Measurements from ENCODE around the gene DGKH.
"Not testable (repeated sequence)": the region's sequence is repeated elsewhere in the genome, so short reads cannot be mapped to it uniquely, and the experiment has no call there.

The DGKH gene

DNA sequence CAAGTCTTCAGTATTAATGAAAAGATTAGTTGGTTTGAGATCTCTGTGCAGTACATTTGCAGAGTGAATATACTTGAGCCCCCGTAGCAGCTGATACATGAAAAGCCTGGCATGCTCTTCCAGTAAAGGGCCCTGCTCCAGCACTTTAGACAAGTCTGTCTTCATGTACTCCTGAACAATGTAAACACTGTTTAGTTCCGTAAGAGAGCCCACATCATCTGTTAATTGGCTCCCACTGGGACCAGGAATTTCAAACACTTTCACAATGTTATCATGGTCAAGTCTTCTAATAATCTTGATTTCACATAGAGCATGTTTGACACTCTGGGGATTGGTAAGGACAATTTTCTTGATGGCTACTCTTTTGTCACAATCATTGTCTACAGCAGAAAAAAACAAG is 22.2 kb downstream of the DGKH start:
- H3K9me3 ChIP-seq (ENCODE audit: control extremely low read depth in 1 of 5, control insufficient read depth in 4 of 5, insufficient read depth in 2 of 5, low read depth in 1 of 5, low read length in 4 of 5); DNase-seq; H3K4me1 ChIP-seq (ENCODE audit: control extremely low read depth in 1 of 4, control insufficient read depth in 4 of 4, insufficient read depth in 4 of 4, low read length in 3 of 4); POLR2A ChIA-PET; H3K4me3 ChIP-seq (ENCODE audit: control insufficient read depth in 1 of 7, extremely low read depth in 1 of 7, insufficient read depth in 4 of 7, low read depth in 2 of 7, low read length in 6 of 7); H3K27ac ChIP-seq (ENCODE audit: insufficient read depth in 1 of 2, low read depth in 1 of 2, low read length in 2 of 2, poor library complexity in 1 of 2, severe bottlenecking in 2 of 2); CTCF ChIA-PET; H3K27me3 ChIP-seq (replicated peaks in 2 of 5; ENCODE audit: control insufficient read depth in 4 of 5, insufficient read depth in 5 of 5, low read length in 4 of 5); H3K36me3 ChIP-seq (ENCODE audit: control insufficient read depth in 4 of 4, insufficient read depth in 4 of 4, low read length in 3 of 4): not testable (repeated sequence)
- 100% methylated on average over 2 of the region's 2 CpGs for WGBS (ENCODE audit: insufficient coverage)

- H3K4me1 ChIP-seq (ENCODE audit: control extremely low read depth in 1 of 4, control insufficient read depth in 4 of 4, insufficient read depth in 4 of 4, low read length in 3 of 4); H3K9me3 ChIP-seq (ENCODE audit: control extremely low read depth in 1 of 5, control insufficient read depth in 4 of 5, insufficient read depth in 2 of 5, low read depth in 1 of 5, low read length in 4 of 5); H3K27ac ChIP-seq (ENCODE audit: insufficient read depth in 1 of 2, low read depth in 1 of 2, low read length in 2 of 2, poor library complexity in 1 of 2, severe bottlenecking in 2 of 2); POLR2A ChIA-PET; H3K27me3 ChIP-seq (replicated peaks in 2 of 5; ENCODE audit: control insufficient read depth in 4 of 5, insufficient read depth in 5 of 5, low read length in 4 of 5); H3K36me3 ChIP-seq (ENCODE audit: control insufficient read depth in 4 of 4, insufficient read depth in 4 of 4, low read length in 3 of 4); H3K4me3 ChIP-seq (ENCODE audit: control insufficient read depth in 1 of 7, extremely low read depth in 1 of 7, insufficient read depth in 4 of 7, low read depth in 2 of 7, low read length in 6 of 7): not testable (repeated sequence)
- peak in 1 of 3 donors; percentile 14 for DNase-seq
- WGBS (ENCODE audit: insufficient coverage) = 100% methylated on average over 3 of the region's 4 CpGs
- CTCF ChIA-PET = interaction anchor here (0.6 to 1.0 kb wide), 3 partner anchors 8 to 194 kb away, joined by 3 read pairs; no protein-coding TSS in a partner anchor
These were observed 22.7 kb downstream of the DGKH start for GRCh38 chr13:42071179-42071578.

GRCh38 chr13:42071672-42072419 is 23.4 kb downstream of the DGKH start:
- POLR2A ChIA-PET = no interaction called here
- CTCF ChIA-PET = interaction anchor here (0.6 to 1.0 kb wide), 3 partner anchors 9 to 194 kb away, joined by 3 read pairs; no protein-coding TSS in a partner anchor
- Histone ChIP-seq H3K27ac (ENCODE audit: insufficient read depth in 1 of 2, low read depth in 1 of 2, low read length in 2 of 2, poor library complexity in 1 of 2, severe bottlenecking in 2 of 2) (no peak overlapping the region), H3K36me3 (ENCODE audit: control insufficient read depth in 4 of 4, insufficient read depth in 4 of 4, low read length in 3 of 4) (no peaks in the 10 kb centered on the region), H3K9me3 (ENCODE audit: control extremely low read depth in 1 of 5, control insufficient read depth in 4 of 5, insufficient read depth in 2 of 5, low read depth in 1 of 5, low read length in 4 of 5) (no peaks in the 10 kb centered on the region), H3K4me3 (ENCODE audit: control insufficient read depth in 1 of 7, extremely low read depth in 1 of 7, insufficient read depth in 4 of 7, low read depth in 2 of 7, low read length in 6 of 7) (no peak overlapping the region), H3K27me3 (replicated peaks in 2 of 5; ENCODE audit: control insufficient read depth in 4 of 5, insufficient read depth in 5 of 5, low read length in 4 of 5) (no peaks in the 10 kb centered on the region), H3K4me1 (ENCODE audit: control extremely low read depth in 1 of 4, control insufficient read depth in 4 of 4, insufficient read depth in 4 of 4, low read length in 3 of 4) (peaks cover 0 to 5% (median 0%) of the 10 kb centered on the region in 4 experiments)
- peak; percentile 37 to 85 (median 73) for DNase-seq
- WGBS (ENCODE audit: insufficient coverage) = 29% methylated on average over 1 of the region's 12 CpGs

DNA sequence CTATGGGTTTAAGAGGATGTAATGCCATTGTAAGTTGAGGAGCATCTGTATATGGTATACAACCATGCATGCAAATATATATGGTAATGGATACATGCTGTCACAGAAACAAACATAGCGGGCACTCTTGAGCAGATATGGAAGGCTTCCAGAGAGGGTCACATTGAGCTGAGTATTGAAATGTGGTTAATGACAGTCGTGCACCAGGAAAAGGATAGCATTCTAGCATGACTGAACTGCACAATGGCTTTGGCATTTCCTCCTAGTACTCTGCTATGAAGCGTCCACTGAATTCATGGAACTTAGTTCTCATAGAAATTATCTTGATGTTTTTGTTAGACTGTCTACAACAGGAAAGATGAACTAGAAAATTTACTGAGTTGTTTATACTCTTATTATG is 25.2 kb downstream of the DGKH start:
- ChIA-PET CTCF (interaction anchor here (0.9 to 1.5 kb wide), 2 partner anchors 11 to 35 kb away, joined by 3 read pairs; no protein-coding TSS in a partner anchor), POLR2A (no interaction called here)
- no peak overlapping the region for H3K27ac ChIP-seq (ENCODE audit: insufficient read depth in 1 of 2, low read depth in 1 of 2, low read length in 2 of 2, poor library complexity in 1 of 2, severe bottlenecking in 2 of 2)
- DNase-seq = no peak
- H3K27me3 ChIP-seq (replicated peaks in 2 of 5; ENCODE audit: control insufficient read depth in 4 of 5, insufficient read depth in 5 of 5, low read length in 4 of 5) = no peaks in the 10 kb centered on the region
- peaks cover 0 to 5% (median 0%) of the 10 kb centered on the region in 4 experiments for H3K4me1 ChIP-seq (ENCODE audit: control extremely low read depth in 1 of 4, control insufficient read depth in 4 of 4, insufficient read depth in 4 of 4, low read length in 3 of 4)
- no peaks in the 10 kb centered on the region for H3K36me3 ChIP-seq (ENCODE audit: control insufficient read depth in 4 of 4, insufficient read depth in 4 of 4, low read length in 3 of 4)
- WGBS (ENCODE audit: insufficient coverage) = 100% methylated on average over 2 of the region's 3 CpGs
- H3K4me3 ChIP-seq (ENCODE audit: control insufficient read depth in 1 of 7, extremely low read depth in 1 of 7, insufficient read depth in 4 of 7, low read depth in 2 of 7, low read length in 6 of 7) = no peak overlapping the region
- no peaks in the 10 kb centered on the region for H3K9me3 ChIP-seq (ENCODE audit: control extremely low read depth in 1 of 5, control insufficient read depth in 4 of 5, insufficient read depth in 2 of 5, low read depth in 1 of 5, low read length in 4 of 5)

DNA sequence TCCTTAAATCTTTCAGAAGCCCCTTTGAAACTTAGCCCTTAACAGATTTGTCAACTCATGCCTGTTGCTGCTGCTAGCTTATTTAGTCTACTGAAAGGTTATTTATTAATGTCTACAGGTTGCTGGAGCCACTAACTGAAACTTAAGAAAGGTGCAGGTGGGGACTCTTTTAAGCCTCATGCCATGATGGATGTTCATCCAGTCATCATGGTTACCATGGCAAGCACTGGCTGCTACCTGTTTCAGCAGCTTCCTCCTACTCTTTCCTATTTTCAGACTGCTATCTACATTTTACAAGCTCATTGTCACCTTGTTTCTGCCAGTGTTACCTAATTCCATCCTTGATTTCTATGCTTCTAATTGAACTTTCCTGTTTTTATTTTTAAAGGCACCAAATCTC is 27.1 kb downstream of the DGKH start:
- peaks cover 0 to 5% (median 0%) of the 10 kb centered on the region in 4 experiments for H3K4me1 ChIP-seq (ENCODE audit: control extremely low read depth in 1 of 4, control insufficient read depth in 4 of 4, insufficient read depth in 4 of 4, low read length in 3 of 4)
- no peaks in the 10 kb centered on the region for H3K27me3 ChIP-seq (replicated peaks in 2 of 5; ENCODE audit: control insufficient read depth in 4 of 5, insufficient read depth in 5 of 5, low read length in 4 of 5)
- H3K27ac ChIP-seq (ENCODE audit: insufficient read depth in 1 of 2, low read depth in 1 of 2, low read length in 2 of 2, poor library complexity in 1 of 2, severe bottlenecking in 2 of 2) = no peak overlapping the region
- H3K9me3 ChIP-seq (ENCODE audit: control extremely low read depth in 1 of 5, control insufficient read depth in 4 of 5, insufficient read depth in 2 of 5, low read depth in 1 of 5, low read length in 4 of 5) = no peaks in the 10 kb centered on the region
- ChIA-PET POLR2A (no interaction called here), CTCF (no interaction called here)
- no peaks in the 10 kb centered on the region for H3K36me3 ChIP-seq (ENCODE audit: control insufficient read depth in 4 of 4, insufficient read depth in 4 of 4, low read length in 3 of 4)
- no peak for DNase-seq
- H3K4me3 ChIP-seq (ENCODE audit: control insufficient read depth in 1 of 7, extremely low read depth in 1 of 7, insufficient read depth in 4 of 7, low read depth in 2 of 7, low read length in 6 of 7) = no peak overlapping the region

DNA sequence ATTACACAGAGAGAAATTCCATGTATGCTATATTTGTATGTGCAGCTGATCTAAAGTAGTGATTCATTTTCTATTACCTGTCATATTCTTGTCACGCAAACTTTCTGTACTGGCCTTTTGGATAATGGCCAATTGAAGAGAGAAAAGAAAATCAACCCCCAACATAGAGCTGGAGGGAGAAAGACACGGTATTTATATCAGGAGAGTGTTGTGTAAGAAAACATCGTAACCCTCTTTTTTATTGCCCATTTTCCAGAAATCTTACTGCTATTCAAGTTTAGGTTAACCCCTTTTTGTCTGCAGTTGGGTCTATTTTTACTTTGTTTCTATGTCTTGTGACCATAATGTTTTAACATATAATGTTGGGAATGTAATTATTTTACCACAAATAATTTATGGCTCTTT is 27.9 kb downstream of the DGKH start:
- H3K4me3 ChIP-seq (ENCODE audit: control insufficient read depth in 1 of 7, extremely low read depth in 1 of 7, insufficient read depth in 4 of 7, low read depth in 2 of 7, low read length in 6 of 7) = no peak overlapping the region
- no peaks in the 10 kb centered on the region for H3K27me3 ChIP-seq (replicated peaks in 2 of 5; ENCODE audit: control insufficient read depth in 4 of 5, insufficient read depth in 5 of 5, low read length in 4 of 5)
- H3K27ac ChIP-seq (ENCODE audit: insufficient read depth in 1 of 2, low read depth in 1 of 2, low read length in 2 of 2, poor library complexity in 1 of 2, severe bottlenecking in 2 of 2) = no peak overlapping the region
- ChIA-PET POLR2A (no interaction called here), CTCF (no interaction called here)
- H3K4me1 ChIP-seq (ENCODE audit: control extremely low read depth in 1 of 4, control insufficient read depth in 4 of 4, insufficient read depth in 4 of 4, low read length in 3 of 4) = peaks cover 0 to 5% (median 0%) of the 10 kb centered on the region in 4 experiments
- WGBS (ENCODE audit: insufficient coverage) = no CpG with 5 or more reads among the region's 3 CpGs
- H3K9me3 ChIP-seq (ENCODE audit: control extremely low read depth in 1 of 5, control insufficient read depth in 4 of 5, insufficient read depth in 2 of 5, low read depth in 1 of 5, low read length in 4 of 5) = no peaks in the 10 kb centered on the region
- DNase-seq = no peak
- H3K36me3 ChIP-seq (ENCODE audit: control insufficient read depth in 4 of 4, insufficient read depth in 4 of 4, low read length in 3 of 4) = no peaks in the 10 kb centered on the region

GRCh38 chr13:42078128-42078808 is 29.8 kb downstream of the DGKH start:
- CTCF ChIA-PET = no interaction called here
- Histone ChIP-seq H3K36me3 (ENCODE audit: control insufficient read depth in 4 of 4, insufficient read depth in 4 of 4, low read length in 3 of 4) (no peaks in the 10 kb centered on the region), H3K27ac (ENCODE audit: insufficient read depth in 1 of 2, low read depth in 1 of 2, low read length in 2 of 2, poor library complexity in 1 of 2, severe bottlenecking in 2 of 2) (no peak overlapping the region), H3K4me1 (ENCODE audit: control extremely low read depth in 1 of 4, control insufficient read depth in 4 of 4, insufficient read depth in 4 of 4, low read length in 3 of 4) (no peaks in the 10 kb centered on the region), H3K27me3 (replicated peaks in 2 of 5; ENCODE audit: control insufficient read depth in 4 of 5, insufficient read depth in 5 of 5, low read length in 4 of 5) (no peaks in the 10 kb centered on the region), H3K9me3 (ENCODE audit: control extremely low read depth in 1 of 5, control insufficient read depth in 4 of 5, insufficient read depth in 2 of 5, low read depth in 1 of 5, low read length in 4 of 5) (peaks cover 0 to 7% (median 0%) of the 10 kb centered on the region in 5 experiments), H3K4me3 (ENCODE audit: control insufficient read depth in 1 of 7, extremely low read depth in 1 of 7, insufficient read depth in 4 of 7, low read depth in 2 of 7, low read length in 6 of 7) (no peak overlapping the region)
- DNase-seq = no peak
- WGBS (ENCODE audit: insufficient coverage) = 93% methylated on average over 4 of the region's 5 CpGs
- POLR2A ChIA-PET = no interaction called here
